ENCODE results near the gene ATP2A2. TPM values are rescaled to one million over a fixed set of nuclear protein-coding genes. Genes with fewer than 3 reads are reported as not detected.
A peak's percentile ranks its signal among the peaks of the same experiment; 100 is the strongest.

Gene ATP2A2
- total RNA-seq, result 3,009 TPM
- long read RNA-seq, partial matches to known transcripts, result 321 of 379 reads
- long read RNA-seq, other reads (novel, unspliced or antisense), result 57 of 379 reads

- ATAC-seq (peak; percentile 93), DNase-seq (ENCODE audit: missing footprints) (peak; percentile 96)
- intact Hi-C loops (cut with DNase I), result loop anchor here (2.0 to 10.0 kb wide), 2 partner anchors 28 to 176 kb away; no protein-coding TSS in a partner anchor
These were observed at the start of gene ATP2A2 for GRCh38 chr12:110280779-110281548. ATP2A2 (plus strand) TSS chr12:110281247; CDS start chr12:110281790, 543 bp downstream.

GRCh38 chr12:110233212-110233903 is 47.7 kb upstream of the ATP2A2 start:
- ATAC-seq (peak; percentile 63), DNase-seq (ENCODE audit: missing footprints) (no peak)
- intact Hi-C loops (cut with DNase I), result loop anchor here (2.0 to 5.0 kb wide), 2 partner anchors 13 to 61 kb away; no protein-coding TSS in a partner anchor

- intact Hi-C loops (cut with DNase I), result loop anchor here (5.0 kb wide), 1 partner anchor 62 kb away; no protein-coding TSS in a partner anchor
- no peak for DNase-seq (ENCODE audit: missing footprints)
- no peak for ATAC-seq
These were observed 46.7 kb upstream of the ATP2A2 start for GRCh38 chr12:110234331-110234751.

GRCh38 chr12:110234755-110235154 is 46.3 kb upstream of the ATP2A2 start:
- intact Hi-C loops (cut with DNase I), result loop anchor here (5.0 kb wide), 1 partner anchor 62 kb away; no protein-coding TSS in a partner anchor
- ATAC-seq (no peak), DNase-seq (ENCODE audit: missing footprints) (no peak)

- intact Hi-C loops (cut with DNase I), result no loop called here
- DNase-seq (ENCODE audit: missing footprints) (no peak), ATAC-seq (no peak)
These were observed 45.7 kb upstream of the ATP2A2 start for GRCh38 chr12:110235383-110235782.

GRCh38 chr12:110243227-110243626 is 37.8 kb upstream of the ATP2A2 start:
- ATAC-seq (no peak), DNase-seq (ENCODE audit: missing footprints) (no peak)
- intact Hi-C loops (cut with DNase I), result no loop called here

GRCh38 chr12:110244372-110244771 is 36.7 kb upstream of the ATP2A2 start:
- intact Hi-C loops (cut with DNase I), result no loop called here
- no peak for ATAC-seq
- no peak for DNase-seq (ENCODE audit: missing footprints)

- peak; percentile 86 for DNase-seq (ENCODE audit: missing footprints)
- intact Hi-C loops (cut with DNase I), result no loop called here
- peak; percentile 78 for ATAC-seq
These were observed 36.2 kb upstream of the ATP2A2 start for GRCh38 chr12:110244829-110245228.

GRCh38 chr12:110245369-110245772 is 35.7 kb upstream of the ATP2A2 start:
- intact Hi-C loops (cut with DNase I), result no loop called here
- ATAC-seq, result peak; percentile 41
- peak; percentile 84 for DNase-seq (ENCODE audit: missing footprints)

GRCh38 chr12:110246636-110247339 is 34.3 kb upstream of the ATP2A2 start:
- no peak for DNase-seq (ENCODE audit: missing footprints)
- intact Hi-C loops (cut with DNase I), result loop anchor here (2.0 kb wide), 2 partner anchors 14 to 138 kb away; no protein-coding TSS in a partner anchor
- ATAC-seq, result peak; percentile 49

- DNase-seq (ENCODE audit: missing footprints), result no peak
- ATAC-seq, result peak; percentile 54
- intact Hi-C loops (cut with DNase I), result loop anchor here (2.0 kb wide), 2 partner anchors 15 to 139 kb away; no protein-coding TSS in a partner anchor
These were observed 33.5 kb upstream of the ATP2A2 start for GRCh38 chr12:110247340-110248095.

- intact Hi-C loops (cut with DNase I), result no loop called here
- DNase-seq (ENCODE audit: missing footprints) (no peak), ATAC-seq (no peak)
These were observed 33.0 kb upstream of the ATP2A2 start for GRCh38 chr12:110248096-110248447.

- DNase-seq (ENCODE audit: missing footprints) (no peak), ATAC-seq (no peak)
- intact Hi-C loops (cut with DNase I), result no loop called here
These were observed 31.9 kb upstream of the ATP2A2 start for GRCh38 chr12:110249105-110249504.

- ATAC-seq (peak; percentile 42), DNase-seq (ENCODE audit: missing footprints) (no peak)
- intact Hi-C loops (cut with DNase I), result no loop called here
These were observed 31.3 kb upstream of the ATP2A2 start for GRCh38 chr12:110249716-110250225.

GRCh38 chr12:110251381-110251780 is 29.7 kb upstream of the ATP2A2 start:
- intact Hi-C loops (cut with DNase I), result no loop called here
- DNase-seq (ENCODE audit: missing footprints) (no peak), ATAC-seq (no peak)

GRCh38 chr12:110252716-110253115 is 28.3 kb upstream of the ATP2A2 start:
- DNase-seq (ENCODE audit: missing footprints), result peak; percentile 87
- intact Hi-C loops (cut with DNase I), result loop anchor here (2.0 kb wide), 1 partner anchor 28 kb away; the partner anchor contains the start of gene ATP2A2

GRCh38 chr12:110253176-110253575 is 27.9 kb upstream of the ATP2A2 start:
- intact Hi-C loops (cut with DNase I), result loop anchor here (2.0 kb wide), 1 partner anchor 28 kb away; the partner anchor contains the start of gene ATP2A2
- ATAC-seq (peak; percentile 77), DNase-seq (ENCODE audit: missing footprints) (peak; percentile 87)

More at GRCh38 chr12:110252716-110253115, 28.3 kb upstream of the ATP2A2 start:
- ATAC-seq, result peak; percentile 86

Measured in Right ventricle myocardium inferior (tissue), 1 donor.